Natural killer cell (primary cell): ENCODE results near the gene MGMT. TPM values are rescaled to one million over a fixed set of nuclear protein-coding genes. Genes with fewer than 3 reads are reported as not detected.

Experiments
- ATAC-seq, 3 donors: fragments of 150-1000 bp in 2 of 3; fragments of 200-7000 bp in 1 of 3; cut with Tn5 transposase; 1 replicate in 1 of 3; 2 replicates in 2 of 3; pipeline ENCODE4 v1.10.0; 2021; ENCODE audit warnings: mild to moderate bottlenecking in 2 of 3, moderate library complexity in 2 of 3
- DNase-seq, 2 donors: peaks; one replicate each; pipeline versions ENCODE4 v3.0.0 to v3.0.0-alpha.2; 2013 to 2021; ENCODE audit warnings: mixed read lengths in 1 of 2
- H3K27ac ChIP-seq: one replicate; pipeline ENCODE4 v1.5.1; 2013; ENCODE audit warnings: mild to moderate bottlenecking, low read length
- H3K27me3 ChIP-seq: one replicate; pipeline ENCODE4 v1.6.1; 2013; ENCODE audit warnings: low read length; ENCODE audit not compliant: control insufficient read depth, insufficient read depth
- H3K36me3 ChIP-seq: one replicate; pipeline ENCODE4 v1.6.1; 2013; ENCODE audit warnings: low read length; ENCODE audit not compliant: control insufficient read depth, insufficient read depth
- H3K4me1 ChIP-seq: one replicate; pipeline ENCODE4 v1.6.1; 2013; ENCODE audit warnings: low read length; ENCODE audit not compliant: control insufficient read depth, insufficient read depth
- H3K4me3 ChIP-seq: one replicate; pipeline ENCODE4 v1.5.1; 2013; ENCODE audit warnings: low read length
- H3K9me3 ChIP-seq: one replicate; pipeline ENCODE4 v1.6.1; 2013; ENCODE audit warnings: low read length; ENCODE audit not compliant: control insufficient read depth, insufficient read depth
- H3K27ac Mint-ChIP-seq, 2 donors: one replicate each; pipeline ENCODE4 v1.8.0; 2022; ENCODE audit warnings: mild to moderate bottlenecking in 2 of 2, mixed read lengths in 2 of 2, moderate library complexity in 1 of 2
- H3K27me3 Mint-ChIP-seq, 2 donors: one replicate each; pipeline ENCODE4 v1.8.0; 2022; ENCODE audit warnings: low read depth in 2 of 2, mixed read lengths in 2 of 2
- H3K36me3 Mint-ChIP-seq: one replicate; pipeline ENCODE4 v1.8.0; 2022; ENCODE audit warnings: mixed read lengths
- H3K4me1 Mint-ChIP-seq, 2 donors: one replicate each; pipeline ENCODE4 v1.8.0; 2022; ENCODE audit warnings: mixed read lengths in 2 of 2
- H3K4me3 Mint-ChIP-seq: one replicate; pipeline ENCODE4 v1.8.0; 2022; ENCODE audit warnings: mild to moderate bottlenecking, moderate library complexity, mixed read lengths
- H3K9me3 Mint-ChIP-seq, 2 donors: one replicate each; pipeline ENCODE4 v1.8.0; 2022; ENCODE audit warnings: mixed read lengths in 2 of 2
- WGBS: methylation state at CpG from one replicate; pipeline ENCODE4 v1.1.7; 2013; ENCODE audit warnings: missing lambda C conversion rate; ENCODE audit not compliant: insufficient coverage; 5-methylcytosine and 5-hydroxymethylcytosine counted together
- intact Hi-C: fragments of 100-400 bp; cut with micrococcal nuclease; formaldehyde crosslinking; loops from one replicate; pipeline ENCODE4 v1.14.2; 2022
- total RNA-seq, 4 donors: library from RNA; stranded (reverse); fragments of 120-200 nt in 1 of 4; gene quantifications; one replicate each; pipeline versions ENCODE4 v1.2.3 to v1.2.4, GENCODE V29; 2013 to 2022
- TF ChIP-seq, protein P1 (sequence below): fragments of 200-600 bp; IDR thresholded peaks from one replicate; pipeline ENCODE4 v1.8.0; 2022; ENCODE audit warnings: antibody characterized with exemption

Gene MGMT
- total RNA-seq, 3 donors from 2014 or later (not counting 1 experiment from before 2014, with no cell fraction given) = 16.5 to 19.7 (median 18.8) TPM

GRCh38 chr10:129598413-129598812, 131.4 kb downstream of the MGMT start:
- no peaks in the 10 kb centered on the region for H3K4me1 ChIP-seq
- no peak overlapping the region for H3K27ac Mint-ChIP-seq
- H3K9me3 Mint-ChIP-seq = peaks cover 0 to 2% of the 10 kb centered on the region in 2 donors
- WGBS = 97% methylated on average over 4 of the region's 4 CpGs
- TF ChIP-seq, protein P1, sequence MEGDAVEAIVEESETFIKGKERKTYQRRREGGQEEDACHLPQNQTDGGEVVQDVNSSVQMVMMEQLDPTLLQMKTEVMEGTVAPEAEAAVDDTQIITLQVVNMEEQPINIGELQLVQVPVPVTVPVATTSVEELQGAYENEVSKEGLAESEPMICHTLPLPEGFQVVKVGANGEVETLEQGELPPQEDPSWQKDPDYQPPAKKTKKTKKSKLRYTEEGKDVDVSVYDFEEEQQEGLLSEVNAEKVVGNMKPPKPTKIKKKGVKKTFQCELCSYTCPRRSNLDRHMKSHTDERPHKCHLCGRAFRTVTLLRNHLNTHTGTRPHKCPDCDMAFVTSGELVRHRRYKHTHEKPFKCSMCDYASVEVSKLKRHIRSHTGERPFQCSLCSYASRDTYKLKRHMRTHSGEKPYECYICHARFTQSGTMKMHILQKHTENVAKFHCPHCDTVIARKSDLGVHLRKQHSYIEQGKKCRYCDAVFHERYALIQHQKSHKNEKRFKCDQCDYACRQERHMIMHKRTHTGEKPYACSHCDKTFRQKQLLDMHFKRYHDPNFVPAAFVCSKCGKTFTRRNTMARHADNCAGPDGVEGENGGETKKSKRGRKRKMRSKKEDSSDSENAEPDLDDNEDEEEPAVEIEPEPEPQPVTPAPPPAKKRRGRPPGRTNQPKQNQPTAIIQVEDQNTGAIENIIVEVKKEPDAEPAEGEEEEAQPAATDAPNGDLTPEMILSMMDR = no peak
- H3K4me3 ChIP-seq = no peak overlapping the region
- no peak overlapping the region for H3K27ac ChIP-seq
- no peaks in the 10 kb centered on the region for H3K27me3 ChIP-seq
- H3K27me3 Mint-ChIP-seq = no peaks in the 10 kb centered on the region
- ATAC-seq = no peak
- DNase-seq = no peak
- peaks cover 7% of the 10 kb centered on the region for H3K9me3 ChIP-seq
- H3K4me1 Mint-ChIP-seq = peaks cover 0 to 4% of the 10 kb centered on the region in 2 donors
- intact Hi-C loops = no loop called here
- H3K36me3 Mint-ChIP-seq = no peaks in the 10 kb centered on the region
- no peaks in the 10 kb centered on the region for H3K36me3 ChIP-seq
- no peak overlapping the region for H3K4me3 Mint-ChIP-seq

DNA sequence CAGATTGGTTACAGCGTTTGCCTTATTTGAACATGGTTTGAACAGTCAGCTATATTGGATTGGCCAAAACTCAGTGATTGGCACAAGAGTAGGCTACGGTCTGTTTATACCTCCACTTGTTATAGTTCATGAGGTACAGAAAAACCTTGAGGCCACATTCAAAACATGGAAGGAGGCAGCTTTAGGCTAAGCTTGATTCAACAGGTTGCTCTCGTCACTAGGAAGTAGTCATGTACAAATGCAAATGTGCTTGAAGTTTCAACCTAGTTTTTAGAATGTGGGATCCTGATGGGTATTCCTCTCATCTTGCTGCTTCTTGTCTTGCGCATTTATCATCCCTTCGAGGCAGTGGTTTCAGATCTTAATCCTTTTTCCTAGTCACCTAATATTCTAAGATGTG, 132.1 kb downstream of the MGMT start:
- TF ChIP-seq, protein P1 = no peak
- no peaks in the 10 kb centered on the region for H3K9me3 Mint-ChIP-seq
- ATAC-seq (no peak), DNase-seq (no peak)
- 98% methylated on average over 5 of the region's 5 CpGs for WGBS
- no peak overlapping the region for H3K4me3 Mint-ChIP-seq
- no peaks in the 10 kb centered on the region for H3K27me3 Mint-ChIP-seq
- Histone ChIP-seq H3K9me3 (peaks cover 7% of the 10 kb centered on the region), H3K4me1 (peaks cover 2% of the 10 kb centered on the region), H3K27me3 (no peaks in the 10 kb centered on the region), H3K36me3 (no peaks in the 10 kb centered on the region), H3K27ac (no peak overlapping the region), H3K4me3 (no peak overlapping the region)
- intact Hi-C loops = no loop called here
- no peak overlapping the region for H3K27ac Mint-ChIP-seq
- no peaks in the 10 kb centered on the region for H3K36me3 Mint-ChIP-seq
- peaks cover 4 to 5% of the 10 kb centered on the region in 2 donors for H3K4me1 Mint-ChIP-seq

- Mint-ChIP-seq H3K36me3 (no peaks in the 10 kb centered on the region), H3K27ac (no peak overlapping the region), H3K4me3 (no peak overlapping the region), H3K4me1 (peaks cover 16% of the 10 kb centered on the region in 2 donors), H3K27me3 (no peaks in the 10 kb centered on the region), H3K9me3 (no peaks in the 10 kb centered on the region)
- WGBS = 84% methylated on average over 10 of the region's 10 CpGs
- Histone ChIP-seq H3K27ac (no peak overlapping the region), H3K4me1 (peaks cover 5% of the 10 kb centered on the region), H3K9me3 (no peaks in the 10 kb centered on the region), H3K27me3 (no peaks in the 10 kb centered on the region), H3K36me3 (no peaks in the 10 kb centered on the region), H3K4me3 (no peak overlapping the region)
- no peak for ATAC-seq
- TF ChIP-seq, protein P1 = no peak
- intact Hi-C loops = no loop called here
- DNase-seq = no peak
Observed at GRCh38 chr10:129601737-129602136, 134.7 kb downstream of the MGMT start.

DNA sequence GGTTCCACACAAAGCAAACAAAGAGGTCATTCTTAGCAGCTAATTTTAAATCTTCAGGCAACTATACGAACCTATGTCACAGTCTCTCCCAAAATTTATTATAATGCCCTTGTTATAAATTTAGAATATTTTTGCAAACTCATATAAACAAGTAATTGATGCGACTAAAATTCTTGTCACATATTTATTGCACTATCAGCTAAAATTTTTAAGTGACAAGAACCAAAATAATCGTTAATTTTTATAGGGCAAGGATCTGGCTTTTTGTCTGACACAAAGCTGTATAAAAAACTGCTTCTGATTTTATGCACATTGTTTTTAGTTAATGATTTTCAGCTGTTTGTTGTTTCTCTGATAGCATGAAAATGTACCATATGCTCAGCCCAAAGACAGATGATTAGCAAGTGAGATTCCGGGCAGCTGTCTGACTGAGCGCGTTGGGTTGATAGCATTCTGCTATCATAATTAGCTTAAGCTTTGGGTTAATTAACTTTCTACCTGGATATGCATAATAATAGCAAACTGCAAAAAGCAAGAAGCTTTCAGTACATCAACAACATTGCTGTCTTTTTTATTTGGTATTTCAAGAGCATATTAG, 136.0 kb downstream of the MGMT start:
- H3K27ac ChIP-seq = no peak overlapping the region
- TF ChIP-seq, protein P1 = no peak
- no peak overlapping the region for H3K4me3 ChIP-seq
- Mint-ChIP-seq H3K4me1 (peaks cover 16 to 20% of the 10 kb centered on the region in 2 donors), H3K36me3 (no peaks in the 10 kb centered on the region), H3K4me3 (no peak overlapping the region), H3K9me3 (no peaks in the 10 kb centered on the region), H3K27ac (no peak overlapping the region), H3K27me3 (no peaks in the 10 kb centered on the region)
- ATAC-seq (no peak), DNase-seq (no peak)
- H3K27me3 ChIP-seq = no peaks in the 10 kb centered on the region
- H3K36me3 ChIP-seq = no peaks in the 10 kb centered on the region
- peaks cover 5% of the 10 kb centered on the region for H3K4me1 ChIP-seq
- WGBS = 97% methylated on average over 5 of the region's 6 CpGs
- intact Hi-C loops = no loop called here
- H3K9me3 ChIP-seq = no peaks in the 10 kb centered on the region
